Suprapubic skin (tissue), 4 donors: ENCODE measurements around the gene LIMS2.

Experiments used
- CTCF ChIP-seq, 2 donors: fragments of 200-600 bp in 1 of 2; fragments of 450-650 bp in 1 of 2; sonication (generic) in 1 of 2; IDR thresholded peaks; one replicate each; pipeline ENCODE4 v1.5.1; 2016 to 2019; ENCODE audit warnings: antibody characterized with exemption in 2 of 2, mild to moderate bottlenecking in 1 of 2, moderate library complexity in 1 of 2
- EP300 ChIP-seq: sonication (generic); formaldehyde crosslinking; IDR thresholded peaks from one replicate; pipeline ENCODE4 v1.6.1; 2017; ENCODE audit warnings: antibody characterized with exemption
- POLR2A ChIP-seq, 2 donors: fragments of 450-650 bp; IDR thresholded peaks; one replicate each; pipeline ENCODE4 v1.6.1; 2017; ENCODE audit warnings: antibody characterized with exemption in 2 of 2, mild to moderate bottlenecking in 2 of 2, moderate library complexity in 2 of 2
- POLR2AphosphoS5 ChIP-seq, 3 donors: sonication (generic); formaldehyde crosslinking; IDR thresholded peaks; one replicate each; pipeline ENCODE4 v1.6.1; 2017; ENCODE audit warnings: antibody characterized with exemption in 3 of 3

DNA sequence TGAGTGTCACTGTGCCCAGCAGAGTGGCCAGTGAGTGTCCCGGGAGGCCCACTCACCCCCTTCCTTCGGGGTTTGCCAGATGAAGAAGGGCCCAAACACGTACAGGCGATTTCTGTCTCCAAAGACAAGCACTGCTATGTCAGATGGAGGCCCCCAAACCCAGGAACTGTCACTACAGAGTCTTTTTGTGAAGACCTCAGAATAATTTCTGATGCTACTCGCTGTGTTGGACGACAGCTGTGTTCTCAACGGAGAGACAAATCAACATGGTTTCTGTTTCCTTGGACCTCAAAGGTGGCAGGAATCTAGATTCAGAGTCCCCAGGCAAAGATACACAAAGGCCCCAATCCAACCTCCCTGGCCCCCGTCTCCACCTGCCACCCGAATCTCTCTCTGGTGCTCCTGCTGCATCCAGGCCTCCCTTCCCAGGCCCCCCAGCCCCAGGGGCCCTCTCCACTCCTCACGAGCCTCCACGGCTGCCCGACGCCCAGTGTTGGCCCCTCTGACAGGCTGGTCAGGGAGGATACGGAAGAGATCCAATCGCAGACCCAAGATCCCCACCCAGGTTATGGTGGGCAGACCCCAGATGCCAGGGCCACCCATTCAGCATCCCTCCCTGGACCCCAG is 31.8 kb downstream of the LIMS2 start:
- TF ChIP-seq CTCF (IDR thresholded peaks at IDR 0.05), result no peak
- TF ChIP-seq POLR2A (IDR thresholded peaks at IDR 0.05), result no peak
- no peak for TF ChIP-seq POLR2AphosphoS5 (IDR thresholded peaks at IDR 0.05)
- TF ChIP-seq EP300, result no peak
